Stimulated activated CD4-positive, alpha-beta T cell treated with anti-CD3 and anti-CD28 coated beads, Interleukin-15, amount 100 ng/mL, for 48 hours (primary cell): Measurements from ENCODE around the gene TAF1L.

Experiments used
- DNase-seq, 2 donors: peaks; one replicate each; pipeline ENCODE4 v3.0.0-alpha.2; 2020; ENCODE audit warnings: low read depth in 2 of 2

Gene TAF1L

GRCh38 chr9:32590898-32591297 lies 44.6 kb downstream of the TAF1L start:
- no peak for DNase-seq

- no peak for DNase-seq
These were observed 45.0 kb downstream of the TAF1L start for GRCh38 chr9:32590476-32590875.

DNA sequence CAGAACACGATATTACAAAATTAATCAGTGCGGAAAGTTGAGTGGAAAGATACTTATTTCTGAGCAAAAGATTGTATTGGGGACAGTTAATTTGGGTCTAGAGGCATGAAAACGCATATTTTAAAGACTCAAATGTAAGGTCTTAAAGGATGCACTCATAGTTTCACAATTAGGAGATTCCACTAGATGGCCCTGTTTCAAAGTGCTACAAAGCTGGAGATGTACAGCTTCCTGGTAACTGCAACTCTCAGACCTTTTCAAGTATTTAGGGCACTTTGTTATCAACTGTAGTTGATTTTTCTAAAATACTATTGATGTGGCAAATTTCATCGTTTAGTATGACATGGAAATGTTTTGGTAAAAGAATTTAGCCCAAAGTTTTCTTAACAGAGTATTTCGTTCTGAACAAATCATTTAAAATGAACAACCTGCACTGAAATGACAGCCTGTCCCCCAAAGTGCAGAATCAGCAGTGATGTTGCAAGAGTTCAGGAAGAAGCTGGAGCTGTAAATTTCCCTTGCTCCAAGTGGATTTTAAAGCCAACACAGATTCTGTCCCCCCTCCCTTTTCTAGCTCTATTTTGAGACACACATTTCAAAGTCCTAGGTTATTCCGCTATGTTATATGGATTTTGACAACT lies 46.3 kb downstream of the TAF1L start:
- DNase-seq = no peak

- DNase-seq = peak in 1 of 2 donors; percentile 10
These were observed 47.6 kb downstream of the TAF1L start for GRCh38 chr9:32587901-32588300.

DNA sequence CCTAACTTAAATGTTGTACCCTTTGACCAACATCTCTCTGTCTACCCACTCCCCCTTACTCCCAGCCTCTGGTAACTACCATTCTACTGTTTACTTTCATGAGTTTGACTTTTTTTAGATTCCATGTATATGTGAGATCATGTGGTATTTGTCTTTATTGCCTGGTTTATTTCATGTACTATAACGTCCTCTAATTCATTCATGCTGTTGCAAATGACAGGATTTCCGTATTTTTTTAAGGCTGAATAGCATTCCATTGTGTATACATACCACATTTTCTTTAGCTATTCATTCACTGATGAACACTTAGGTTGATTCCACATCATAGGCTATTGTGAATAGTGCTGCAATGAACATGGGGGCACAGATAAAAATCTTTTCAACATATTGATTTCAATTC lies 50.7 kb downstream of the TAF1L start:
- no peak for DNase-seq

DNA sequence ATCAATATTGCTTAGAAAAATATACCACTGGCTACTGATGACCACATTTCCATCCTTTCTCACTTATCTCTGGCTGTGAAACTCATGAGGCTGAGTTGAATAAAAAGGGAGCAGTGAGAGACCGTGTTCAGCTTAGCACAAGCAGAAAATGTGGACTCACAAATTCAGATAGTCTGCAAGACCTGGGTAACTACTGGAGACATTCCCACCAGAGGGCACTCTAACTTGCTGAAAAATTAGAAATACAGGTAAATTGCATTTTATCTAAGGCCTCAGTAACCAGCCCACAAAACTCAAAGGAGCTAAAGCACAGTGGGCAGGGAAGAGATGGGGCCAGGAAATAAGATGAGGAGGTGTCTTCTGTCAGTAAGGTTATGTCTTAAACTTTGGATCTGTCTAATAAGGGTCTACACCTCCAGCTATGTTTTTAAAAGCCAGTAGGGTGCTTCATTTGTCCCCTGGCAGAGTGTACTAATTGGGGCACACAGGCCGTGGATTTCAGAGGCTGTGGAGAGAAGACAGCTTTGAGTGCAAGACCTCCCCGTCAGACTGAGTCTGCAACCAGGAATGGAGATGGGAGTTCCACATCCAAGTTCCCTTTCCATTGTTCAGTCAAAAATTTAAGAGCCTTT lies 53.8 kb downstream of the TAF1L start:
- DNase-seq = no peak

- no peak for DNase-seq
These were observed 54.7 kb downstream of the TAF1L start for GRCh38 chr9:32580631-32581300.

DNA sequence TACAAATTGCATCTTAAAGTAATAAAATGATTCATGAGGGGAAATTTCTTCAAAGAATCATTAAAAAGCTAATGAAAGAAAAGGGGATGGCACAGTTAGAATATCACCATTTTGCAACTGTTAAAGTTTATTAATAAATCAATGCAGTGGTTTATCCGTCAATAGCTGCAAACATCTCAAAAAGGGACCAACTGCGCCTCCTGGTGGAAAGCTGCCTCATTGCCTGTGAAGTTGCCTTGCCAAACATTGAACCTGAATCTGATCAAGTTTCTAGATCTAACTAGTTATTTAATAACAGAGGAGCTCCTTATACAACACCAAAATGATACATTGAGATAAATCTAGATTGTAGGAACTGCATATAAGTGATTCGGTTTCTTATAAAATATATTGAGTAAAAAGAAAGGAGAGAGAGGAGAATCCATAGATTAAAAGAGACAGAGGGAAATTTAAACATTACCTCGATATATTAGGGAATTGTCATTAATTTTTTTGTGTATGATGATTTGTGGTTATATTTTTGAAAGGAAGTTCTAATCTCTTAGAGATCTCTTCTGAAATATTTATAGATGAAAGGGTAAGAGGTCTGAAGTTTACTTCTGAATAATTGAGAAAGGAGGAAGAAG lies 55.6 kb downstream of the TAF1L start:
- peak; percentile 47 to 67 for DNase-seq
